Activated CD4-positive, alpha-beta T cell treated with anti-CD3 and anti-CD28 coated beads, Interleukin-2, Interleukin-6, amounts not matched to agents 100 ng/mL and 50 ng/mL, durations not matched to agents 16 hours and 8 hours (primary cell): ENCODE measurements around the gene RBFA.
"Not testable (repeated sequence)": the region's sequence is repeated elsewhere in the genome, so short reads cannot be mapped to it uniquely, and the experiment has no call there.

ENCODE experiments used
- DNase-seq: peaks from one replicate; pipeline ENCODE4 v3.0.0-alpha.2; 2020

Gene RBFA, protein sequence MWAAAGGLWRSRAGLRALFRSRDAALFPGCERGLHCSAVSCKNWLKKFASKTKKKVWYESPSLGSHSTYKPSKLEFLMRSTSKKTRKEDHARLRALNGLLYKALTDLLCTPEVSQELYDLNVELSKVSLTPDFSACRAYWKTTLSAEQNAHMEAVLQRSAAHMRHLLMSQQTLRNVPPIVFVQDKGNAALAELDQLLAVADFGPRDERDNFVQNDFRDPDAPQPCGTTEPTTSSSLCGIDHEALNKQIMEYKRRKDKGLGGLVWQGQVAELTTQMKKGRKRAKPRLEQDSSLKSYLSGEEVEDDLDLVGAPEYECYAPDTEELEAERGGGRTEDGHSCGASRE

DNA sequence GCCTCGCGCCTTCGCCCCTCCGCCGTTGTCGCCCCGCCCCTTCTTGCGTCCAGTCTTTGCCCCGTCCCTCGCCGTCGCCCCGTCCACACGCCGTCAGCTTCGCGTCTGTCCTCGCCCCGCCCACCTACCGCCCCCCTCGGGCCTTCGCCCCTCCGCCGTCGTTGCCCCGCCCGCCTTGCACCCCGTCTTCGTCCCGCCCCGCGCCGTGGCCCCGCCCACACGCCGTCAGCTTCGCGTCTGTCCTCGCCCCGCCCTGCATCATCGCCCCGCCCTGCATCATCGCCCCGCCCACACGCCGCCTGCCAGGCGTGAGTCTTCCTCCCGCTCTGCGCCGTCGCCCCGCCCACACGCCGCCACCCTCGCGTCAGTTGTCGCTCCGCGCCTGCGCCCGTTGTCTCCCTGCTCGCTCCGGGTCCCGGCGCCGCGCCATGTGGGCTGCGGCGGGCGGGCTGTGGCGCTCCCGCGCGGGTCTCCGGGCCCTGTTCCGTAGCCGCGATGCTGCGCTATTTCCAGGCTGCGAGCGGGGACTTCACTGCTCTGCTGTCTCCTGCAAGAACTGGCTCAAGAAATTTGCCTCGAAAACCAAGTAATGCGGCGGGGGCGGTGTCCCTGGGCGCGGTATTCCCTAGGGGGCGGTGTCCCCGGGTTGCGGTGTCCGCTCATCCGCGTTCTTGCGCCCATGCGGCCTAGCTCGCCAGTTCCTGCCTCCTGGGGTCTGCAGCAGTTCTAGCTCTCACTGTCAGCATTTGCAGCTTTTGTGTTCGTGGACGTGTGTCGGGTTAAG, at the start of gene RBFA:
RBFA (plus strand) TSS at position 367 of the 784 bp plus-strand sequence; CDS start at position 429, 62 bp downstream.
- peak; percentile 99 for DNase-seq

DNA sequence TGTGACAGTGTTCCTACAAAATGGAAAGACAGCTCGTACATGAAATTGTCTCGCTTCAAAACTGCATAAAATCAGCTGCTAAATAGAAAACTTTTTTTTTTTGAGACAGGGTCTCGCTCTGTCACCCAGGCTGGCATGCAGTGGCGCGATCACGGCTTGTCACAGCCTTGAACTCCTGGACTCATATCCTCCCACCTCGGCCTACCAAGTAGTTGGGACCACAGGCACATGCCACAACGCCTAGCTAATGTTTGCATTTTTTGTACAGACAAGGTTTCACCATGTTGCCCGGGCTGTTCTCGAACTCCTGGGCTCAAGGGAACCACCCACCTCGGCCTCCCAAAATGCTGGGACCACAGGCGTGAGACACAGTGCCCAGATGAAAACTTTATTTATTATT, 49.1 kb upstream of the RBFA start:
- no peak for DNase-seq

DNA sequence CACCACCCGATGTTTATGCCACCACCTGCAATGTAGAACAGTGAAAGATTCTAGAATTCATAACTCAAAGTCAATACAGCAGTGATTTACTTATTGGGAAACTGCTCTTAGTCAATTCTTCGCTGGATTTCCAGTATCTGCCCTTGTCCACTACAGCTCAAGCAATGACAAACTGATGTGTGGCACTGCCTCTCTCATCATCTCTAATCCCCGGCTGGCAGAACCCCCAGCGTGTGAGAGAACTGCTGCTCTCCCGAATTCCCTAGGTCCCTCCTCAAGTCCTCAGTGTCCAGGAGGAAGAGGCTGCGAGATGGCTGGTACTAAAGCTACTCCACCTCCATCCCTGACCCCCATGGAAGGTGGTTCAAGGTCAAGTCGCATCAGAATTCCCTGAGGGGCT, 47.5 kb upstream of the RBFA start:
- no peak for DNase-seq

DNA sequence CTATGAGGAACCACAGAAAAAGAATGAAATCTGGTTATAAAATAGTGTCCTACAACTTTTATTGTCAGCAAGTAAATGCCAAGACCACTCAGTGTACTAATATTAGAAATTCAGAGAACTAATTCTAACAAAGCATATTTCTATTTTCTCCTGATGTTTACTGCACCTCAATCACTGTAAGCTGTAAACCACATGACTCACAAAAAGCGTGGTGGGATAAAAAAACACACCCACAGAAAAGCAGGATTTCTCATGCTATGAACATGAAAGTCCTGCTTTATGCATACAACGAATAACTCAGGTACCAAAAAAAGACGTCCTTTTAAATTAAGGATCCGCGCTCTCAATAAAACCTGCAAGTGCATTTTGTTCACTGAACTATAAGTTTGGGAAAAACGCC, 46.7 kb upstream of the RBFA start:
- no peak for DNase-seq

DNA sequence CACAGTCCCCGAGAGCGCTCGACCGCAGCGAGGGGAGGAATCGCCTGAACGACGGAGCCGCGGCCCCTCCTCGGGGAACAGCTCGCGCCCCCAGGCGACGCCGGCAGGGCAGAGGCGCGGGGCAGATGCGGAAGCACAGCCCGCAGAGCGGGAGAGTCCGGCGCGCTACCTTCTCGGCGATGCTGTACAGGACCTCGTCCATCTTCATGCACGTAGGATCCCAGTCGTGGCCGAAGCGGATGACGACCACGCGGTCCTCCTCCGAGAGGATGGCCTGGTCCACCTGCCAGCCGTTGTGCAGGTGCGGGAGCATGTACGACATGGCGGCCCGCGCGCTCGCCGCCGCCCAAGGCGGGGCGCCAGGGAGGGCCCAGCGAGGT, 46.2 kb upstream of the RBFA start:
- DNase-seq, result peak; percentile 64

DNA sequence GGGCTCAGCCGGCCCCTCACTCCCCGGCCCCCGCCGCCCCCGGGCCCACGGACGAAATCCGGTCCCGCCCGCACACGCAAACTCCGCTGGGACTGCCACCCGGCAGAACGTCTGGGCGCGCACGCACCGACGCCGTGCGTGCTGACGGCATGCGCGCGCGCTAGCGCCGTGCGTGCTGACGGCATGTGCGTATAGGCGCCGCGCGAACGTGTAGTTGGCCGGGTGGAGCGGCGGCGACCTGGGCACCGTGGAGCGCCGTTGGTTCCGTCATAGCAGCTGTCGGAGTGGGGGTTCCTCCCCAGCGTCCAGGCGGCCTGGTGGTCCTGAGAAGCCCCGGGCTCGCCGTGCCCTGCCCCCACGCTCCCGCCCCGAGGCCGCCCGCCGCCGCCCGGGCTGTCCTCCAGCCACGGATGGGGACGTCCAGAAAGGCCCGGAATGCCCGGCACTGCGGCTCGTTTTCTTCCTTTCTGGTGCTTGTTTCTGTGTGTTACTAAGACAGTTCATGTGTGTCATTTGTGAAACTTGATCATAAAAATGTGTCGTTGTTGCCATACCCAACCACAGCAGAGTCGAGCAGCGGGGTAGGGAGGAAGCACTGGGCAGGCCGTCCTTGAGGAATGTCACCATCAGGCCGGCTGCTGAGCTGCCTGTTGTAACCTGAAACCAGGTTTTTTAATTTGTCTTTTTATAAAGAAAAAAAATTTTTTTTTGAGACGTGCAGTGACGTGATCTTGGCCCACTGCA, 45.6 kb upstream of the RBFA start, which contains the start of gene TXNL4A:
TXNL4A (minus strand) TSS at position 113 of the 744 bp plus-strand sequence. CDS start 171 bp downstream, outside the sequence.
- peak; percentile 91 for DNase-seq

DNA sequence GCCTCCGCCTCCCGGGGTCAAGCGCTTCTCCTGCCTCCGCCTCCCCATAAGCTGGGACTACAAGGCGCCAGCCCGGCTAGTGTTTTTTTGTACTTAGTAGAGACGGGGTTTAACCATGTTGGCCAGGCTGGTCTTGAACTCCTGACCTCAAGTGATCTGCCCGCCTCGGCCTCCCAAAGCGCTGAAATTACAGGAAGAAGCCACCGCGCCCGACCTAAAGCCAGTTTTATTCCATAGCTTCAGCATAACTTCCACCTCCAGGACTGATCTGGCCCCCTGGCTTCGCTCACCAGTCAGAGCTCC, 45.1 kb upstream of the RBFA start:
- no peak for DNase-seq

DNA sequence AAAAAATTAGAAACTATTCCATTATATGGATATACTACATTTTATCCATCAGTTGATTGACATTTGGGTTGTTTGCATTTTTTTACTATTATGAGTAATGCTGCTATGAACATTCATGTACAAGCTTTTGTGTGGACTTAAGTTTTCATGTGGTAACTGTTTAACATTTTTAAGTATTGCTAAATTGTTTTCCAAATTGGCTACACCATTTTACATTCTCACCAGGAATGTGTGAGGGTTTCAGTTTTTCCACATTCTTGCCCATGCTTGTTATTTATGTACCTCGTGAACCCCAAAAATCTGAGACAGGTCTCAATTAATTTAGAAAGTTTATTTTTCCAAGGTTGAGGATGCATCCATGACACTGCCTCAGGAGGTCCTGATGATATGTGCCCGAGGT, 42.7 kb upstream of the RBFA start:
- no peak for DNase-seq

DNA sequence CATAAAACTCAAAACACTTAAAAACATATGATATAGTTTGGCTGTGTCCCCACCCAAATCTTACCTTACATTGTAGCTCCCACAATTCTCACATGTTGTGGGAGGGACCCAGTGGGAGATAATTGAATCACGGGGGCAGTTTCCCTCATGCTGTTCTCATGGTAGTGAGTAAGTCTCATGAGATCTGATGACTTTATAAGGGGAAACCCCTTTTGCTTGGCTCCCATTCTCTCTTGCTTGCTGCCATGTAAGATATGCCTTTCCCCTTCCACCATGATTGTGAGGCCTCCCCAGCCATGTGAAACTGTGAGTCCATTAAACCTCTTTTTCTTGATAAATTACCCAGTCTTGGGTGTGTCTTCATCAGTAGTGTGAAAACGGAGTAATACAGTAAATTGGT, 34.5 kb upstream of the RBFA start:
- DNase-seq, result not testable (repeated sequence)

DNA sequence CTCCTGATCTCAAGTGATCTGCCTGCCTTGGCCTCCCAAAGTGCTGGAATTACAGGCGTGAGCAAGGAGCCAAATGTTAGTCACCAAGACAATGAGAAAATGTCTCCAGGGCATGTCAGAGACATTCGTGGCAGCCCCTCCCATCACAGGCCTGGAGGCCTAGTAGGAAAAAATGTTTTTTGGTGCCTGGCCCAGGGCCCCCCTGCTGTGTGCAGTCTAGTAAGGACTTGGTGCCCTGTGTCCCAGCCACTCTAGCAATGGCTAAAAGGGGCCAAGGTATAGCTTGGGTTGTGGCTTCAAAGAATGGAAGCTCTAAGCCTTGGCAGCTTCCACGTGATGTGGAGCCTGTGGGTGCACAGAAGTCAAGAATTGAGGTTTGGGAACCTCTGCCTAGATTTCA, 33.4 kb upstream of the RBFA start:
- no peak for DNase-seq

DNA sequence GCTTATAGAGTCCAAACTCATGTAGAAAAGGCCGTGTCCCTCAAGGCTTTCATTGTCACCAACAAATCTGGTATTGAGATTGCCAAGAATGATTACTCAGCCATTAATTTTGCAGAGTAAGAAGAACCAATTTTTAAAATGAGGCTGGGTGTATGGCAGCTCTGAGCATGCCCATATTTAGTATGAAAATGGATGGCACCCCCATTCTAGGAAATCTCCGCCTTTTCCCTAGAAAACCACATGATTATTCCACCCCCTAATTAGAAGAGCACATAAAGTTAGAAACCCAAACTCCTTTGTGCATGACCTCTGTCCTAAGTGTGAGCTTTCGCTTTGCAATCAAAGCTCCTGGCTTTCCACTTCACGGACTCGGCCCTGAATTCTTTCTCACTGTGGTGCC, 31.8 kb upstream of the RBFA start:
- DNase-seq, result no peak

DNA sequence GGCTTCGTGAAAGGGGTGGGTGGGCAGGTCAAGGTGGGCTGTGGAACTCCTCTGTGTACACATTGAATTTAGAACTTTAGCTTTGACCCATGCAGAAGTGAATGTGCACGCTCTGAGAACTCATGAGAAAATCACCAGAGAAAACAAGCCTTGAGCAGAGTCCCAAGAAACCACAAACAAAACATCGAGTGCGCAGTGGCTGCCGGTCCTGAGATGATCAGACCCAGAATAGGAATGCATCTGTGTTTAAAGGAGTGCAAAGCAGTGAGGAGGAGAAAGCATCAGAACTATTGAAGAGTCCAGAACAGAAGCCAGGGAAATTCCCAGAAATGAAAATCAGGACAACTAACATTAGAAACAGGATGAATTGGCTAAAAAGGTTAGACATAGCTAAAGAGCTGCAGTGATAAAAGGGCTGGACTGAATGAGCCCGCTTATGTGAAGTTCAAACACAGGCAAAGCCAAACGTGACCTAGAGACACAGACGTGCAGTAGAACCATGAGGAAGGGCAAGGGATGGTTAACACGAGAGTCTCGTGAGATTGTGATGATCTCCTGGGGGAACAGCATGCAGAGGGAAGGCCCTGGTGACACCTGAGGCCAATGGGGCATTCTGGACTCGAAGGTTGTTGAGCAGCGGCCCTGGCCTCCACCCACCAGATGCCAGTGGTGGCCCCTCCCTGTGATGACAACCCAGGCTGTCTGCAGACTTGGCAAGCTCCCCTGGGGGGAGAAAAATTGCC, 29.5 kb upstream of the RBFA start:
- no peak for DNase-seq

DNA sequence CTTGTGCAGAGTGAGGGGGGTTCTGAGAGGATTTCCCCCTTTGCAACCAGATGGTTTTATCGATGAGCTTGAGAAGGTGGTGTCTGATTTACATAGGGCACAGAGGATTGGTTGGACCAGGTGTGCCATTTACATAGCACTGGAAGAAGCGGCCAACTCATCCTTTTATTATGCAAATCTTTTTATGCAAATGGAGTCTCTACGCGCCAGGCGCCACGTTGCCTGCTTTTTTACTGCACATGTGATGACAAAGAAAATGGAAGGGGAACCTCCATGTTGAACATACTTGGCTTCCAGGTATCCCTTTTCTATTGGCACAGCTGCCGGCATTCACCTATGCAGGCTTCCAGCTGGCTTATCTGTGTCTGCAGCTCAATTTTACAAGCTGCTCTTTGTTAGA, 27.5 kb upstream of the RBFA start:
- DNase-seq, result no peak

DNA sequence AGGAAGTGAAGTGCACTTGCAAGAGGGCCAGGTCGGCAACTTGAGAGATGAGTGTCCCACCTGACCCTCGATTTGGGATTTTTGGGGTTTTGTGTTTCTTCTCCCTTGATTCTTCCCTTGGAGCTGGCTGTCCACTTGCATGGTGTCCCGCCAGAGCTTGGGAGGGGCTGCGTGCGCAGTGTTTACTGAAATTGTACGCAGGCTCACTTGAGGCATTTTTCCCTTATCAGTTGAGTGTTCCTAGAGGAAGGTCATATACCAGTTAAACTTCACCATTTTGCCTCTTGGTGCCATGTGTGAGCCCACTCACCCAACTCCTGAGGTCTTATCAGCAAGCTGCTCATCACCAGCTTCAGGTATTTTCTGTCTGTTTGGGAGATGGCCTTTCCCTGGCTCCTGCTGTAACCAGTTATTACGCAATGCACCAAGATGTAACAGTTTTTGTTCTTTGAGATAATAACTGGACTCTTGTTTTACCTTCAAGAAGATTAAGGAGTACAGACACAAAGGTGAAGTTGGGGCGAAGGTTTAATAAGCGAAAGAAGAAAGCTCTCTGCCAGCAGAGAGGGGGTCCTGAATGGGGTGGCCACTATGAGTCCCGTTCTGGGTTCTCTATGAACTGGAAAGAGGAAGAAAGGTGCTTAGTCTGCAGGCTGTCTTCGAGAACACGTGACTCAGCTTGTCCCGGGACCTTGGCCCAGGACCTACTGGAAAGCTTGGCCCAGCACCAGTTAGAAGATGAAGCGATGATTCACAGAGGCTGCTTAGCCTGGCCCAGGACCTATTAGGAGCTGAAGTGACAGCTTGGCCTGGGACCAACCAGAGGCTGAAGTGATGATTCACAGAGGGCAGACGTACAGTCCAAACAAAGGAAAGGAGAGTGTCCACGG, 24.3 kb upstream of the RBFA start:
- DNase-seq, result no peak

DNA sequence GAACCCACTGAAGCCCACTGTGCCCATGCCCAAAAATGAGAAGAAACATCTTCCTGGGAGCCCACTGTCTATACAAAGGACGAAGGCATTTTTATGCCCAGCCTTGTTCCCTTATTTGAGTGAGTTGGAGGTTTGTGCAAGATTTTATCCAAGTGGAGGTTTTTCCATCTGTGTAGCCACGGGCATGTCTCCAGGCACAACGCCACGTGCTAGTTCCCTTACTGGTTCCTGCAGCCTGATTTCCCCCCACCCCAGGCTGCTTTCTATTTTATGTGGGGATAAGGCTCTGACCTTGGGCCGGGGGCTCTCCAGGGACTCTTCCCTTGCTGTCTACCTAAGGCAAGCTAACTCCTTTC, 23.7 kb upstream of the RBFA start:
- DNase-seq, result no peak

DNA sequence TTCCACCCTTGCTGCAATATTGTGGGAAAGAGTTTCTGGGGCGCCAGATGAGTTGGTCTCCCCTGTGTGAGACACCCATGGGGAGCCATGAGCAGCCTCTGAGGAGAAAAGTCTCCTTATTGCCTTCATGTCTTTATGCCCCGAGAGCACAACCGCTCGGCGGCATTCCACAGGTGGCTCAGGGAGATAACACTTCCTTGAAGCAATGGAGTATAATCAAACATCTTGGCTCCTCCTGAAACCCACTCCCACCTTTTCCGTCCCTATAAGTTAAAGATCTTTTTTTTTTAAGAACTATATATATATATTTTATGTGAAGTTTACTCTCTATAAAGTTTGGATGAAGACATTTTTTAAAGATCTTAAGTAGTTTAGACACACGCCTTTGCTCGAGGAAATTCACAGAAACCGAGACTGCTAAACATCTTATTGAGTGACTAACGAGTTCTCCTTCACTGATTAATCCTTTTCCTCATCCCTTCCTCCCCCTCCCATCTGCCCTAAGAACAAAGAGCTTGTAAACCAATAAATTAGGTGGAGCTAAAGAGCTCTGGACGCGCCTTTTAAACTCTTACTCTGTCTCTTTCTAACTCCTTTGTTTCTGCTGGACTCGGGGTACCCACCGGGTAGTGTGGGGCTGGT, 22.6 kb upstream of the RBFA start:
- not testable (repeated sequence) for DNase-seq

DNA sequence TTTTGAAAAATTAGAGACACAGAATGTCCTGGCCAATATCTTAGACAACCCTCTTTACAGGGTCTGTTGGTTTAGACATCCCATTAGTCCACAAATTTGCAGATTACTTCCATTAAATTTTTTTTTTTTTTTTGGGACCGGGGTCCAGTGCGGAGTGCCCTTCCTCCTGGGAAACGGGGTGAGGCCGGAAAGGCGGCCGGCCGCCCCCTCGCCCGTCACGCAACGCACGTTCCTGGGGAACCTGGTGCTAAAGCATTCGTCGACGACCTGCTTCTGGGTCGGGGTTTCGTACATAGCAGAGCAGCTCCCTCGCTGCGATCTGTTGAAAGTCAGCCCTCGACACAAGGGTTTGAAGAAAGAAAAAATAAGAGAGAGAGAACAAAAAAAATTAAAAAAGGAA, 21.5 kb upstream of the RBFA start:
- DNase-seq, result no peak

DNA sequence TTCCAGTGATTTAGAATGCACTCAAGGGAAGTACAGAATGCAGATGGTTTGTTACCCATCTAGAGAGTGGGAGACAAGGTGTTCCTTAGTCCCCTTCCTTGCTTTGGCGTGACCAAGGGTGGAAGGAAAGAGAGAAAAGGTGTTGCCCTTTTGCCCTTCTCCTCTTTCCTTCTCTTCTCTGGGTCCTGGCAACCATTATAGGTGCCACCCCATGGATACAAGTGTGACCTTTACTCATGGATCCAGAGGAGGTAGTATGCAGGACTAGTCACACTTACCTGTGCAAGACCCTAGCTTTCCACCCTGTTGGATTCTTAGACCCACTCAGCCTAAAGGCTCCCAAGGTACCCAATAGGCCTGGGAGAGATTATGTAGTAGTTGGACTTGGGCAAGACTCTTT, 11.6 kb upstream of the RBFA start:
- no peak for DNase-seq

DNA sequence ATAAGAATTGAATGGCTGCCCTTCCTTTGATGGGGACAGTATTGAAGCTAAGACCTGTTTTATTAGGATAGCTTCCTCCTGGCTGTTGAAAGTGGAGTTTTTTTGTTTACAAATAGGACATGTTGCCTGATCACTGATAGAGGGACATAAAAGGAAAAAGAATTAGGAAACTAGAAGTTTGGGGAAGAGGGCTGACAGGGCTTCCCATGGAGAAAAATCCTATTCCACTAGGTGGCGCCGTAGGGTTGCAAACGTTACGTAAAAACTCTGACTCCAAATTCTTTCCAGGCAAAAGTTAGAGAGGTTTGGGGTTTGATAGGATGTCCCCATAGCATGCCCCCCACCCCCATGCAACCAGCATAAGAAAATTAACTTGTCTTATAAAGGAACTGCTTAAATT, 11.1 kb upstream of the RBFA start:
- DNase-seq, result peak; percentile 27

DNA sequence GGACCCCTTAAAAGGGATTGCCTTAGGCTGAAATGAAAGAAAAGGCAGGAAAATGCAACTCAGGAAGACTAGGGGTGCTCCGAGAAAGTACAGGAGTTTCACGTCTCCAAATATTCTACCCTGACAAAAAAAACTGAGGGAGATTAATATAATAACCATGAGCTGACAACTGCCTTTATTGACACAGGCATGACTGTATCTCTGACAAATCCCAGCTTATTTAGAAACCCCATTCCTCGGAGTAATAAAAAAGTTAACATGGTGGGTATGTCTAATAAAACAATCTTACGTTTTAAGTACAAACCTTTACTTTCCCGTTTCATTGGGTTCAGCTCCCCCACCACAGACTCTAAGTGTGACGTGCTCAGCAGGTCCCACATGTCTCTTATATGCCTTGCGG, 7.9 kb upstream of the RBFA start:
- DNase-seq, result no peak

DNA sequence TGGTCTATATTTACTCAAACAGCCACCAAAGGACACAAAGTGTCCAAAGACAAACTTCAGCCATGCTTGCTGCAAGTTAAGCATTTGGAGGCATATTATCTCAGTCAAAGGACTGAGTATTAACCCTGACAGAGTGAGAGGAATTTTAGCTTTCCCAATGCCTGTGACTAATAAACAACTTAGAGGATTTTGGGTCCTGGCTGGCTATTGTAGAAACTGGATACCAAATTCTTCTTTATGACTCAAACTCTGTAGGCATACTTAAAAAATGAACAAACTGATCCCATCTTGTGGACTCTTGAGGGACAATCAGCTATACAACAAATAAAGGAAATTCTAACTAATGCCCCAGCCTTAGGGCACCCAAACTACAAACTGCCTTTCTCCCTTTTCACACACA, 6.5 kb upstream of the RBFA start:
- DNase-seq, result not testable (repeated sequence)

DNA sequence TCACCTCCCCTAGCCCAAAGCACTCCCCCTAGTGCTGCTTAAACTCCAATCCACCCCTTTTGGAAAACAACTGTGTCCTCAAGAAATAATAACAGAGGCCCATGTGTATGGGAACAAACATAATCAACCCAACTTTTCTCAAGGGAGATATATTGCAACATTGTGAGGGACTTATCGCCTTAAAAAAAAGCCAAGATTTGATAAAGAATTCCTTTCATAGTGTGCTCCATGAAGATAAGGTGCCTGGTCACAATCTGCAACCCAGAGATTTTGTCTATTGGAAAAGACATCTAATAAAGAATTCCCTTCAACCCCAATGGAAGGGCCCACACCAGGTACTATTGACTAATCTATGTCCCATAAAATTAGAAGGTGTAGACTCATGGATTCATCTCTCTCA, 4.5 kb upstream of the RBFA start:
- DNase-seq, result no peak
